ENCODE results near the gene ZNF550.

DNA sequence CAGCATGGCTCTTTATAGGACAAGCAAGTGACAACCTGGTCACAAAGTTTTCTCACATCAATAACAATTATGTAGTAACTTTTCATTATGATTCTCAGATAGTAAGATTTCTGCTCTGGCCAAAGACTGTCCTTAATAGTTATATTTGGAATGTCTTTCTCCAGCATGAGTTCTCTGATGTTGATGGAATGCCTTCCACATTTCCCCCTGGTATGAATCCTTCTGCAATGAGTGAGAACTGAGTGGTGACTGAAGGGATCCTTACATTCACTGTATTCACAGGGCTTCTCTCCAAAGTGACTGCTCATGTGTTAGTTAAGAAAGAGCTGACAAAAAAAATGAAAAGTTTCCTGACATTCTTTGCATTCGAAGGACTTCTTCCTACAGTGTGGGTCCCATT lies 13.2 kb downstream of the ZNF550 start:
- TF ChIP-seq, protein P1, sequence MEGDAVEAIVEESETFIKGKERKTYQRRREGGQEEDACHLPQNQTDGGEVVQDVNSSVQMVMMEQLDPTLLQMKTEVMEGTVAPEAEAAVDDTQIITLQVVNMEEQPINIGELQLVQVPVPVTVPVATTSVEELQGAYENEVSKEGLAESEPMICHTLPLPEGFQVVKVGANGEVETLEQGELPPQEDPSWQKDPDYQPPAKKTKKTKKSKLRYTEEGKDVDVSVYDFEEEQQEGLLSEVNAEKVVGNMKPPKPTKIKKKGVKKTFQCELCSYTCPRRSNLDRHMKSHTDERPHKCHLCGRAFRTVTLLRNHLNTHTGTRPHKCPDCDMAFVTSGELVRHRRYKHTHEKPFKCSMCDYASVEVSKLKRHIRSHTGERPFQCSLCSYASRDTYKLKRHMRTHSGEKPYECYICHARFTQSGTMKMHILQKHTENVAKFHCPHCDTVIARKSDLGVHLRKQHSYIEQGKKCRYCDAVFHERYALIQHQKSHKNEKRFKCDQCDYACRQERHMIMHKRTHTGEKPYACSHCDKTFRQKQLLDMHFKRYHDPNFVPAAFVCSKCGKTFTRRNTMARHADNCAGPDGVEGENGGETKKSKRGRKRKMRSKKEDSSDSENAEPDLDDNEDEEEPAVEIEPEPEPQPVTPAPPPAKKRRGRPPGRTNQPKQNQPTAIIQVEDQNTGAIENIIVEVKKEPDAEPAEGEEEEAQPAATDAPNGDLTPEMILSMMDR (IDR thresholded peaks at IDR 0.05), result no peak
- TF ChIP-seq RAD21 (conservative IDR thresholded peaks at IDR 0.05 in 1 of 2, IDR thresholded peaks at IDR 0.05 in 1 of 2) (no peak), SMC3 (IDR thresholded peaks at IDR 0.05) (no peak), POLR2A (IDR thresholded peaks at IDR 0.05; ENCODE audit: low read length) (no peak), HMGXB4 (CRISPR knock-in tag; IDR thresholded peaks at IDR 0.05; ENCODE audit: borderline replicate concordance) (no peak)
- TF ChIP-seq, protein P2, sequence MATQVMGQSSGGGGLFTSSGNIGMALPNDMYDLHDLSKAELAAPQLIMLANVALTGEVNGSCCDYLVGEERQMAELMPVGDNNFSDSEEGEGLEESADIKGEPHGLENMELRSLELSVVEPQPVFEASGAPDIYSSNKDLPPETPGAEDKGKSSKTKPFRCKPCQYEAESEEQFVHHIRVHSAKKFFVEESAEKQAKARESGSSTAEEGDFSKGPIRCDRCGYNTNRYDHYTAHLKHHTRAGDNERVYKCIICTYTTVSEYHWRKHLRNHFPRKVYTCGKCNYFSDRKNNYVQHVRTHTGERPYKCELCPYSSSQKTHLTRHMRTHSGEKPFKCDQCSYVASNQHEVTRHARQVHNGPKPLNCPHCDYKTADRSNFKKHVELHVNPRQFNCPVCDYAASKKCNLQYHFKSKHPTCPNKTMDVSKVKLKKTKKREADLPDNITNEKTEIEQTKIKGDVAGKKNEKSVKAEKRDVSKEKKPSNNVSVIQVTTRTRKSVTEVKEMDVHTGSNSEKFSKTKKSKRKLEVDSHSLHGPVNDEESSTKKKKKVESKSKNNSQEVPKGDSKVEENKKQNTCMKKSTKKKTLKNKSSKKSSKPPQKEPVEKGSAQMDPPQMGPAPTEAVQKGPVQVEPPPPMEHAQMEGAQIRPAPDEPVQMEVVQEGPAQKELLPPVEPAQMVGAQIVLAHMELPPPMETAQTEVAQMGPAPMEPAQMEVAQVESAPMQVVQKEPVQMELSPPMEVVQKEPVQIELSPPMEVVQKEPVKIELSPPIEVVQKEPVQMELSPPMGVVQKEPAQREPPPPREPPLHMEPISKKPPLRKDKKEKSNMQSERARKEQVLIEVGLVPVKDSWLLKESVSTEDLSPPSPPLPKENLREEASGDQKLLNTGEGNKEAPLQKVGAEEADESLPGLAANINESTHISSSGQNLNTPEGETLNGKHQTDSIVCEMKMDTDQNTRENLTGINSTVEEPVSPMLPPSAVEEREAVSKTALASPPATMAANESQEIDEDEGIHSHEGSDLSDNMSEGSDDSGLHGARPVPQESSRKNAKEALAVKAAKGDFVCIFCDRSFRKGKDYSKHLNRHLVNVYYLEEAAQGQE (IDR thresholded peaks at IDR 0.05), result no peak

Data from A549 (cell line).